CD4-positive, alpha-beta T cell treated with Interferon alpha-2 for 1 hour (primary cell): ENCODE data around the gene C4orf54.

Experiments
- DNase-seq, 2 donors: peaks; one replicate each; pipeline ENCODE4 v3.0.0-alpha.2; 2020 to 2022

The C4orf54 gene

GRCh38 chr4:99617374-99617773, 40.3 kb downstream of the C4orf54 start:
- no peak for DNase-seq

DNA sequence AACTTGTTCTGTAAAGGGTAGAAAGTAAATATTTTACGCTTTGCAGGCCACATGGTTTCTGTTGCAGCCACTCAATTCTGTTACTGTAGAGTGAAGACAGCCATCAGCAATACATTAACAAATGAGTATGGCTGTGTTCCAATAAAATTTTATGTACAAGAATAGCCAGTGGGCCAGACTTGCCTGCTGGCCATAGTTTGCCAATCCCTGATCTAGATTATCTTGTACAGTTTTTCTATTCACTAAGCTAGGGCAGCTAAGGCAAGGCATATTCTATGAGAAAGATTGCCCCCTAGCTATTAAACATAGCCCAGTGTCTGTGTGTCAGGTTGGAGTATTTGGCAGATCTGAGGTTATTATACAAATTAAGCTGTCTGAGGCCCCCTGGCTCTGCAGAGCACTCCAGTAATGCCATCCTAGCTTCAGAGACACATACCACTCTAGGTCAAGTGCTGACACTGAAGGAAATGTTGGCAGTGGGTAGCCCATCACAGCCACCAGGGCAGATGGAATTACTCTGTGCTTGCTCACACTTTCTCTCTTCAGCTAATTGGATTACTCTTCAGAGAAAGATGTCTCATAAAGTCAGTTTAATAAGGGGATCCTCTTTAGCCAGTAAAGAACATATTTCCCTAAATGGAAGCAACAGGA, 42.3 kb downstream of the C4orf54 start:
- DNase-seq: no peak

DNA sequence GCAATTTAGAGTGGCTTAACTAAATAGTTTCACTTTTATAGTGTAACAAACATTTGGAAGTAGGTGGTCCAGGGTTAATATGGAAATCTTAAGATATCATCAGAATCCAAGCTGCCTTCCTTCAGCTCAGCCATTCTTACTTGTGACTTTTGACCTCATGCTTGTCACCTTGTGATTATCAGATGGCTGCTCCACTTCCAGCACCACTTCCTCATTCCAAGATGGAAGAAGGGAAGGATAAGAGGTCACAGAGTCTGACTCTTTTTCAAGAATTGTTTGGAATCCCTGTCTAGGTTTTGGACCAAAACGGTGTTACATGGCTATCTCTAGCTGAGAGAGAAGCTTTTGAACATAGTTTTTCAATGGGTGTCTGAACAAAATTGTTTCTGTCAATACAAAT, 43.1 kb downstream of the C4orf54 start:
- DNase-seq: no peak

GRCh38 chr4:99612704-99613103, 44.9 kb downstream of the C4orf54 start:
- DNase-seq: no peak

DNA sequence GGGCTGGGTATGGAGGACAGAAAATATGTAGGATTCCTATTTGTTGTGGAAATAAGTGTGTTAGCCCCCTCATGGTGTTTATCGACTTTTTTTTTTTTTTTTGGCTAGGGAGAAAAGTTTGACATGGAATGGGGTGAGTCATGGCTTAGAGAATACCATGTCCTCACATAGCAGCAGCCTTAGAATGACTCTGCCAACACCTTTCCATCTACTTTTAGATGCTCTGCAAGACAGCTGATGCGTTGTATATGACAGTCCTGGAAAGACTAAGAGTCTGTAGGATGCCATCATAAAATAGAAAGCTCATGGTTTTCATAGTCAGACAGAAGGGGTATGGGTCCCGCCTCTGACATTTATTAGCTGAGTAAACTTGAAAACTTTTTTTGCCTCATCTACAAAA, 45.3 kb downstream of the C4orf54 start:
- DNase-seq: no peak

GRCh38 chr4:99610605-99611175, 46.9 kb downstream of the C4orf54 start:
- DNase-seq: no peak

DNA sequence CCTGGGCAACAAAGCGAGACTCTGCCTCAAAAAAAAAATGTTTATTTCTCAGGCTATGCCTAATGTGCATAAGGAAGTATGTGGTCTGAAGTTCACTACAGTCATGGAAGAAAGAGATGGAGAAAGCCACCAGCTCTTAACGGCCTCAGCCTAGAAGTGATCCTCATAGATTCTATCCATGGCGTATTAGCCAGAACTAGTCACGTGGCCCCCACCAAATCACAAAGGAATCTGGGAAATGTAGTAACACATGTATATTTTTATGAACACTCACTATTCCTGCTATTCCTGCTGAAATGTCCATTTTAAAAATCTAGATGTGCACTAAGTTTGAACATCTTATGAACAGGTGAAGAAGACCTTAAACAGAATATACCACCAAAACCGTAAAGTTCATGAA, 49.2 kb downstream of the C4orf54 start:
- no peak for DNase-seq
